Neural progenitor cell (in vitro differentiated cells): ENCODE results near the gene PRKCA.

ENCODE experiments used
- CTCF ChIP-seq: fragments of 200-600 bp; sonication (generic); IDR thresholded peaks from 2 replicates; pipeline ENCODE4 v1.5.1; 2017; ENCODE audit warnings: antibody characterized with exemption, mild to moderate bottlenecking
- EZH2 ChIP-seq: fragments of 200-600 bp; sonication (generic); IDR thresholded peaks from 2 replicates; pipeline ENCODE4 v1.6.1; 2017; ENCODE audit warnings: antibody characterized with exemption, mild to moderate bottlenecking, moderate library complexity
- EZH2phosphoT487 ChIP-seq: fragments of 200-600 bp; sonication (generic); IDR thresholded peaks from 2 replicates; pipeline ENCODE4 v1.6.1; 2017; ENCODE audit warnings: antibody characterized with exemption

- TF ChIP-seq CTCF (no peak), EZH2 (no peak), EZH2phosphoT487 (no peak)
These were observed 331.8 kb downstream of the PRKCA start for GRCh38 chr17:66634193-66634592.
